Smooth muscle cell (in vitro differentiated cells): Measurements from ENCODE around the gene KHDRBS2. TPM values are rescaled to one million over a fixed set of nuclear protein-coding genes. Genes with fewer than 3 reads are reported as not detected.

ENCODE experiments used
- DNase-seq: peaks from one replicate; lab custom pipeline; 2025; ENCODE audit not compliant: unreplicated experiment; lab: John Stamatoyannopoulos, UW
- H2AFZ ChIP-seq: fragments of 200-600 bp; sonication (generic); 2 replicates; pipeline ENCODE4 v1.6.0; 2016; ENCODE audit warnings: antibody characterized with exemption, low read depth, mild to moderate bottlenecking
- H3F3A ChIP-seq: fragments of 200-600 bp; sonication (generic); 2 replicates; pipeline ENCODE4 v1.6.0; 2017; ENCODE audit warnings: antibody characterized with exemption, low read depth
- H3K27ac ChIP-seq: fragments of 200-600 bp; sonication (generic); 2 replicates; pipeline ENCODE4 v1.5.1; 2016; ENCODE audit warnings: low read depth, mild to moderate bottlenecking
- H3K27me3 ChIP-seq: fragments of 200-600 bp; sonication (generic); 2 replicates; pipeline ENCODE4 v1.6.1; 2016; ENCODE audit warnings: low read depth, mild to moderate bottlenecking
- H3K36me3 ChIP-seq: fragments of 200-600 bp; sonication (generic); 2 replicates; pipeline ENCODE4 v1.5.1; 2016; ENCODE audit warnings: low read depth
- H3K4me1 ChIP-seq: fragments of 200-600 bp; sonication (generic); 2 replicates; pipeline ENCODE4 v1.5.1; 2016; ENCODE audit warnings: low read depth
- H3K4me2 ChIP-seq: fragments of 200-600 bp; sonication (generic); 2 replicates; pipeline ENCODE4 v1.6.0; 2016; ENCODE audit warnings: mild to moderate bottlenecking
- H3K4me3 ChIP-seq: fragments of 200-600 bp; sonication (generic); 2 replicates; pipeline ENCODE4 v1.5.1; 2016; ENCODE audit warnings: mild to moderate bottlenecking
- H3K79me2 ChIP-seq: fragments of 200-600 bp; sonication (generic); 2 replicates; pipeline ENCODE4 v1.6.0; 2016; ENCODE audit warnings: low read depth, mild to moderate bottlenecking
- H3K9ac ChIP-seq: fragments of 200-600 bp; sonication (generic); 2 replicates; pipeline ENCODE4 v1.6.0; 2016; ENCODE audit warnings: low read depth
- H3K9me3 ChIP-seq: fragments of 200-600 bp; sonication (generic); replicated peaks from 2 replicates; pipeline ENCODE4 v1.5.1; 2016; ENCODE audit warnings: low read depth
- H4K20me1 ChIP-seq: fragments of 200-600 bp; sonication (generic); 2 replicates; pipeline ENCODE4 v1.6.0; 2016; ENCODE audit warnings: low read depth
- WGBS: methylation state at CpG from one replicate; pipeline ENCODE4 v1.1.7; 2016; ENCODE audit warnings: low lambda C conversion rate; 5-methylcytosine and 5-hydroxymethylcytosine counted together
- polyA plus RNA-seq: library from polyadenylated mRNA; unstranded; fragments of >200 nt; fragmentation: Nextera tagmentation; extraction: Ambion mirVana; gene quantifications from 2 replicates; pipeline ENCODE4 v1.2.1, GENCODE V29; 2016
- total RNA-seq: library from RNA; depleted of rRNA; stranded (reverse); fragments of >200 nt; gene quantifications from 2 replicates; pipeline ENCODE4 v1.2.3, GENCODE V29; 2014
- TF ChIP-seq, protein P1 (sequence below): fragments of 200-600 bp; sonication (generic); IDR thresholded peaks from 2 replicates; pipeline ENCODE4 v1.5.1; 2017; ENCODE audit warnings: borderline replicate concordance, mild to moderate bottlenecking, antibody characterized with exemption; ENCODE audit not compliant: insufficient read depth, poor library complexity, severe bottlenecking

The KHDRBS2 gene
- total and polyA plus RNA-seq, 2 experiments from 2014 or later, result 0.07 to 0.27 TPM

DNA sequence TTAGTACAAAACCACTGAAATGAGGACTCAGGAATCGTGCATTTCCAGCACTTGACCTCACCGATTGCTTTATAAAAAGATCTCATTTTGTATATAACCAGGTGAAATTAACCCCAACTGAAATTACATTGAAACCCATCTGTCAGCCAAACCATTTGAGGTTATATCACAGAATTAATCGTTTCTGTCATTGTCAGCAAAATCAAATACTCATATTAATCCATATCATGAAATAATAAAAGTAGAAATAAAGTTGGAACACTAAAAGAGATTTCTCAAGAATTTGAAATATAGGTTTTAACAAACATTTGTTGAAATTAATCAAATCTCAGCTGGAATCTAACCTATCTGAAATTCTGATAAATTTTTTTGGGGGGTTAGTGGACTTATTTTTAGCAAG lies 23.7 kb downstream of the KHDRBS2 start:
- no peaks in the 10 kb centered on the region for H3K4me1 ChIP-seq
- no peak overlapping the region for H2AFZ ChIP-seq
- no peaks in the 10 kb centered on the region for H4K20me1 ChIP-seq
- TF ChIP-seq, protein P1, sequence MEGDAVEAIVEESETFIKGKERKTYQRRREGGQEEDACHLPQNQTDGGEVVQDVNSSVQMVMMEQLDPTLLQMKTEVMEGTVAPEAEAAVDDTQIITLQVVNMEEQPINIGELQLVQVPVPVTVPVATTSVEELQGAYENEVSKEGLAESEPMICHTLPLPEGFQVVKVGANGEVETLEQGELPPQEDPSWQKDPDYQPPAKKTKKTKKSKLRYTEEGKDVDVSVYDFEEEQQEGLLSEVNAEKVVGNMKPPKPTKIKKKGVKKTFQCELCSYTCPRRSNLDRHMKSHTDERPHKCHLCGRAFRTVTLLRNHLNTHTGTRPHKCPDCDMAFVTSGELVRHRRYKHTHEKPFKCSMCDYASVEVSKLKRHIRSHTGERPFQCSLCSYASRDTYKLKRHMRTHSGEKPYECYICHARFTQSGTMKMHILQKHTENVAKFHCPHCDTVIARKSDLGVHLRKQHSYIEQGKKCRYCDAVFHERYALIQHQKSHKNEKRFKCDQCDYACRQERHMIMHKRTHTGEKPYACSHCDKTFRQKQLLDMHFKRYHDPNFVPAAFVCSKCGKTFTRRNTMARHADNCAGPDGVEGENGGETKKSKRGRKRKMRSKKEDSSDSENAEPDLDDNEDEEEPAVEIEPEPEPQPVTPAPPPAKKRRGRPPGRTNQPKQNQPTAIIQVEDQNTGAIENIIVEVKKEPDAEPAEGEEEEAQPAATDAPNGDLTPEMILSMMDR, result no peak
- H3K9me3 ChIP-seq, result no peaks in the 10 kb centered on the region
- no peaks in the 10 kb centered on the region for H3K79me2 ChIP-seq
- H3K27me3 ChIP-seq, result no peaks in the 10 kb centered on the region
- no peak overlapping the region for H3K4me2 ChIP-seq
- no peaks in the 10 kb centered on the region for H3F3A ChIP-seq
- no peak overlapping the region for H3K4me3 ChIP-seq
- no peak overlapping the region for H3K9ac ChIP-seq
- WGBS, result 88% methylated on average over 3 of the region's 3 CpGs
- H3K27ac ChIP-seq, result no peak overlapping the region
- DNase-seq, result no peak
- no peaks in the 10 kb centered on the region for H3K36me3 ChIP-seq

DNA sequence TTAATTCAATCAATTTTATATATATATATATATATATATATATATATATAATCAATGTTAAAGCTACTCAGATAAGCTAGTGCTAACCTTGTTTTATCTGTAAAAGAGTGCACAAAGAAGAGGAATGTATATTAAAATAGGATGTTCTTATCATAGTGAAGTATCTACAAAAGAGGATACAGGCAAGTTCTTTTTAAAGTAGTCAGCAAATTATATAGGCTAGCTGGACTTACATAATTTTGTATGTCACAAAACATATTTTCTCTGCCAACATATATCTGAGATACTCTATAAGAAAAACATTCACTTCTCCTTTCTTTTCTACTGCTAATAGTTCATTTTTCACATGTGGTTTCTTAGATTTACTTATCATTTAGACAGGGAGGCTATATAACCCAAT lies 39.9 kb downstream of the KHDRBS2 start:
- Histone ChIP-seq H3K36me3 (no peaks in the 10 kb centered on the region), H3K27ac (no peak overlapping the region), H3K79me2 (no peaks in the 10 kb centered on the region), H3K4me2 (no peak overlapping the region), H3K4me3 (no peak overlapping the region), H3K9me3 (no peaks in the 10 kb centered on the region), H3F3A (no peaks in the 10 kb centered on the region), H3K27me3 (no peaks in the 10 kb centered on the region), H3K4me1 (no peaks in the 10 kb centered on the region), H2AFZ (no peak overlapping the region), H3K9ac (no peak overlapping the region), H4K20me1 (no peaks in the 10 kb centered on the region)
- TF ChIP-seq, protein P1, result no peak
- DNase-seq, result no peak

DNA sequence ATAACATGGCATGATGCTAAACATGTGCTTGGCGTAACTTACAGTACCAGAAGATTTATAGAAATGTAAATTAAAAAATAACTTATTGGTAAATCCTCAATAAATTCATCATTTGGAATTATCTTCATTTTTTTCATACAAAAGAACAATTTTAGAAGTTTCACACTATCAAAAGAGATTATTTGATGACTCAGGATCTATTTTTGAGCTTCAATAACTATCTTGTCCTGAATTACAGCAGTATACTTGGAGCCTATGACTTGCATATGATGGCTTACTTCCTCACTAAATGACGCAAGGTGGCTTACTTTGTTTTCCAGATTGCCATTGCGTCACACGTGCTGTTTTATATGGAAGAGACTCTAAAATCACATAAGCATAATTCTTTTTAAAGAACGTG lies 49.2 kb downstream of the KHDRBS2 start:
- Histone ChIP-seq H3K79me2 (no peaks in the 10 kb centered on the region), H4K20me1 (no peaks in the 10 kb centered on the region), H3K4me2 (no peak overlapping the region), H3K9me3 (no peaks in the 10 kb centered on the region), H3K9ac (no peak overlapping the region), H3F3A (no peaks in the 10 kb centered on the region), H3K27ac (no peak overlapping the region), H3K36me3 (no peaks in the 10 kb centered on the region), H3K4me3 (no peak overlapping the region), H3K27me3 (no peaks in the 10 kb centered on the region), H2AFZ (no peak overlapping the region), H3K4me1 (no peaks in the 10 kb centered on the region)
- TF ChIP-seq, protein P1, result no peak
- WGBS, result 91% methylated on average over 5 of the region's 5 CpGs
- no peak for DNase-seq

DNA sequence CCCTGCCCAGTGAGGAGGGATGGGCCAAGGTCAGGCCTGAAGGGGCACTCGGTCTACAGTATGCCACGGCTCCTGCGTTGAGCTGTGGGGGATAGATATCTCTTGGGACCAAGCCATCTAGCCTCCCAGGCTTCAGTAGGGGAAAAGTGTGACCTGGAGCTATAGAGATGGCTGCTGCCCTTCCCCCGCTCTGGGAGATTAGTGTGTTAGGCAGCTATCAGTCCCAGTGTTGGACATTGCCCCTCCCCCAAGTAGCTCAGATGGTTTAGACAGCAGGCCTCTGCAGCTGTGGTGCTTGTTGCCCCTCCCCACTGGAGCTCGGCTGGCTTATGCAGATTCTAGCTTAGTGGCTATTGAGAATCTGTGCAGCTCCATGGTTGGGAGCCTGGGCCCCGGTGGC lies 56.8 kb downstream of the KHDRBS2 start:
- Histone ChIP-seq H3K4me3 (no peak overlapping the region), H3K36me3 (no peaks in the 10 kb centered on the region)

More for the DNA sequence above, 56.8 kb downstream of the KHDRBS2 start:
- Histone ChIP-seq H3K27me3 (no peaks in the 10 kb centered on the region), H2AFZ (no peak overlapping the region), H4K20me1 (no peaks in the 10 kb centered on the region), H3K27ac (no peak overlapping the region), H3K4me1 (no peaks in the 10 kb centered on the region), H3K9me3 (no peaks in the 10 kb centered on the region), H3K9ac (no peak overlapping the region), H3K79me2 (no peaks in the 10 kb centered on the region), H3F3A (no peaks in the 10 kb centered on the region), H3K4me2 (no peak overlapping the region)
- TF ChIP-seq, protein P1, result no peak
- no peak for DNase-seq
- 93% methylated on average over 6 of the region's 6 CpGs for WGBS
